Fibroblast of lung (primary cell): ENCODE measurements around the gene CLIC1.

ENCODE experiments used
- EZH2 ChIP-seq: IDR thresholded peaks from 2 replicates; pipeline ENCODE4 v1.5.1; 2012; ENCODE audit warnings: low read length, control low read depth, mild to moderate bottlenecking; ENCODE audit errors: missing control alignments
- TF ChIP-seq, protein P1 (sequence below), 2 donors: IDR thresholded peaks in 1 of 2; conservative IDR thresholded peaks in 1 of 2; 1 replicate in 1 of 2; 2 replicates in 1 of 2; pipeline ENCODE4 v1.5.1; 2011 to 2012; ENCODE audit warnings: low read length in 2 of 2, control low read depth in 1 of 2, inconsistent platforms in 1 of 2, low read depth in 1 of 2, mild to moderate bottlenecking in 1 of 2

GRCh38 chr6:31708224-31708623, 28.1 kb downstream of the CLIC1 start:
- TF ChIP-seq, protein P1, sequence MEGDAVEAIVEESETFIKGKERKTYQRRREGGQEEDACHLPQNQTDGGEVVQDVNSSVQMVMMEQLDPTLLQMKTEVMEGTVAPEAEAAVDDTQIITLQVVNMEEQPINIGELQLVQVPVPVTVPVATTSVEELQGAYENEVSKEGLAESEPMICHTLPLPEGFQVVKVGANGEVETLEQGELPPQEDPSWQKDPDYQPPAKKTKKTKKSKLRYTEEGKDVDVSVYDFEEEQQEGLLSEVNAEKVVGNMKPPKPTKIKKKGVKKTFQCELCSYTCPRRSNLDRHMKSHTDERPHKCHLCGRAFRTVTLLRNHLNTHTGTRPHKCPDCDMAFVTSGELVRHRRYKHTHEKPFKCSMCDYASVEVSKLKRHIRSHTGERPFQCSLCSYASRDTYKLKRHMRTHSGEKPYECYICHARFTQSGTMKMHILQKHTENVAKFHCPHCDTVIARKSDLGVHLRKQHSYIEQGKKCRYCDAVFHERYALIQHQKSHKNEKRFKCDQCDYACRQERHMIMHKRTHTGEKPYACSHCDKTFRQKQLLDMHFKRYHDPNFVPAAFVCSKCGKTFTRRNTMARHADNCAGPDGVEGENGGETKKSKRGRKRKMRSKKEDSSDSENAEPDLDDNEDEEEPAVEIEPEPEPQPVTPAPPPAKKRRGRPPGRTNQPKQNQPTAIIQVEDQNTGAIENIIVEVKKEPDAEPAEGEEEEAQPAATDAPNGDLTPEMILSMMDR (conservative IDR thresholded peaks at IDR 0.05 in 1 of 2, IDR thresholded peaks at IDR 0.05 in 1 of 2; ENCODE audit: low read depth in 1 of 2, low read length in 2 of 2): no peak
- no peak for TF ChIP-seq EZH2
